DMS153 treated with DMSO at 0.1 percent for 48 hours (cell line): Measurements from ENCODE around the gene ARHGAP45.

Source experiments
- DNase-seq: peaks from one replicate; lab custom pipeline; 2025; ENCODE audit not compliant: unreplicated experiment; lab: John Stamatoyannopoulos, UW

Gene ARHGAP45

GRCh38 chr19:1068009-1069001, 1.3 kb downstream of the ARHGAP45 start:
- DNase-seq = no peak

- no peak for DNase-seq
These were observed 2.2 kb downstream of the ARHGAP45 start for GRCh38 chr19:1069009-1069779.

GRCh38 chr19:1070576-1070930, 3.6 kb downstream of the ARHGAP45 start:
- no peak for DNase-seq

- no peak for DNase-seq
These were observed 4.2 kb downstream of the ARHGAP45 start for GRCh38 chr19:1070931-1071791.

GRCh38 chr19:1072371-1073015, 5.5 kb downstream of the ARHGAP45 start:
- no peak for DNase-seq

GRCh38 chr19:1073063-1073955, 6.3 kb downstream of the ARHGAP45 start:
- no peak for DNase-seq

- DNase-seq = no peak
These were observed 7.1 kb downstream of the ARHGAP45 start for GRCh38 chr19:1073956-1074517.

GRCh38 chr19:1074544-1075283, 7.7 kb downstream of the ARHGAP45 start:
- peak; percentile 31 for DNase-seq

- DNase-seq = no peak
These were observed 9.0 kb downstream of the ARHGAP45 start for GRCh38 chr19:1076046-1076386.

- no peak for DNase-seq
These were observed 10.0 kb downstream of the ARHGAP45 start for GRCh38 chr19:1076951-1077350.

- no peak for DNase-seq
These were observed 12.7 kb downstream of the ARHGAP45 start for GRCh38 chr19:1079566-1080111.

GRCh38 chr19:1080360-1081161, 13.6 kb downstream of the ARHGAP45 start:
- DNase-seq = no peak

- no peak for DNase-seq
These were observed 14.6 kb downstream of the ARHGAP45 start for GRCh38 chr19:1081301-1082164.

GRCh38 chr19:1082165-1082927, 15.4 kb downstream of the ARHGAP45 start:
- peak; percentile 50 for DNase-seq

- no peak for DNase-seq
These were observed 16.2 kb downstream of the ARHGAP45 start for GRCh38 chr19:1082928-1083816.
